Spleen (tissue), 11 donors: ENCODE measurements around the gene SYT13. TPM values are rescaled to one million over a fixed set of nuclear protein-coding genes. Genes with fewer than 3 reads are reported as not detected.
"Not testable (repeated sequence)": the region's sequence is repeated elsewhere in the genome, so short reads cannot be mapped to it uniquely, and the experiment has no call there.

ENCODE experiments used
- DNase-seq: peaks from one replicate; pipeline ENCODE4 v3.0.0-alpha.2; 2020
- H3K27ac ChIP-seq, 8 donors: fragments of 200-600 bp; sonication (generic) in 7 of 8; 1 replicate in 4 of 8; 2 replicates in 4 of 8; pipeline versions ENCODE4 v1.5.0 to v1.8.0; 2016 to 2021; ENCODE audit warnings: inconsistent platforms in 4 of 8, mild to moderate bottlenecking in 4 of 8, moderate library complexity in 1 of 8
- H3K27me3 ChIP-seq, 7 donors: fragments of 200-600 bp; sonication (generic) in 6 of 7; replicated peaks in 1 of 7; 1 replicate in 4 of 7; 2 replicates in 3 of 7; pipeline versions ENCODE4 v1.5.0 to v1.8.0; 2016 to 2021; ENCODE audit warnings: inconsistent platforms in 3 of 7, mild to moderate bottlenecking in 1 of 7
- H3K36me3 ChIP-seq, 6 donors: fragments of 200-600 bp; sonication (generic) in 5 of 6; 1 replicate in 4 of 6; 2 replicates in 2 of 6; pipeline versions ENCODE4 v1.5.0 to v1.8.0; 2016 to 2021; ENCODE audit warnings: inconsistent platforms in 2 of 6
- H3K4me1 ChIP-seq, 6 donors: fragments of 200-600 bp; sonication (generic) in 5 of 6; 1 replicate in 3 of 6; 2 replicates in 3 of 6; pipeline versions ENCODE4 v1.5.0 to v1.8.0; 2016 to 2021; ENCODE audit warnings: inconsistent platforms in 3 of 6
- H3K4me3 ChIP-seq, 8 donors: fragments of 200-600 bp; sonication (generic) in 7 of 8; 1 replicate in 4 of 8; 2 replicates in 4 of 8; pipeline versions ENCODE4 v1.5.0 to v1.8.0; 2016 to 2021; ENCODE audit warnings: inconsistent platforms in 4 of 8, mild to moderate bottlenecking in 4 of 8, moderate library complexity in 2 of 8
- H3K9me3 ChIP-seq, 8 donors: fragments of 200-600 bp; sonication (generic) in 7 of 8; 1 replicate in 4 of 8; 2 replicates in 4 of 8; pipeline versions ENCODE4 v1.5.0 to v1.8.0; 2016 to 2021; ENCODE audit warnings: inconsistent platforms in 4 of 8
- POLR2A ChIP-seq, 3 donors: fragments of 450-650 bp; IDR thresholded peaks; one replicate each; pipeline ENCODE4 v1.5.1; 2017; ENCODE audit warnings: antibody characterized with exemption in 3 of 3, mild to moderate bottlenecking in 1 of 3
- POLR2AphosphoS5 ChIP-seq, 3 donors: sonication (generic); formaldehyde crosslinking; IDR thresholded peaks; one replicate each; pipeline ENCODE4 v1.5.1; 2017; ENCODE audit warnings: antibody characterized with exemption in 3 of 3
- WGBS, 5 donors: extraction: QIAGEN DNeasy Blood & Tissue Kit in 3 of 5; methylation state at CpG; one replicate each; pipeline versions ENCODE4 v1.1.5 to v1.1.7; 2013 to 2018; 5-methylcytosine and 5-hydroxymethylcytosine counted together
- intact Hi-C: fragments of 100-400 bp; cut with DNase I; formaldehyde crosslinking; loops from one replicate; pipeline ENCODE4 v1.15.0; 2023; ENCODE audit warnings: low total_unique reads
- polyA plus RNA-seq, 3 donors: library from polyadenylated mRNA; stranded (reverse); fragments of 200-250 nt; gene quantifications; one replicate each; pipeline ENCODE4 v1.2.1, GENCODE V29; 2013
- total RNA-seq, 7 donors: library from RNA; depleted of rRNA in 3 of 7; stranded (reverse); fragments of >200 nt in 3 of 7; fragmentation: NEBNext Ultra II Directional in 4 of 7; extraction: Animal tissue kit (Norgen Biotek cat#: 25700) in 4 of 7; gene quantifications; one replicate each; pipeline versions ENCODE4 v1.1.0 to v1.2.1, GENCODE V29; 2016 to 2021
- TF ChIP-seq, protein P1 (sequence below), 11 experiments: fragments of 200-600 bp in 7 of 11; fragments of 450-650 bp in 4 of 11; sonication (generic) in 4 of 11; IDR thresholded peaks in 8 of 11; conservative IDR thresholded peaks in 3 of 11; 1 replicate in 7 of 11; 2 replicates in 4 of 11; pipeline versions ENCODE4 v1.4.0 to v1.8.0; 2016 to 2021; ENCODE audit warnings: antibody characterized with exemption in 11 of 11, inconsistent platforms in 4 of 11, mild to moderate bottlenecking in 1 of 11
- donor health status: healthy with polysubstance abuse.
- donor health status: DM: no; HTN: no; CAD: no; lungs with moderate emphysema.
- donor health status: DM: no; HTN: no; CAD: no.
- donor health status: Bipolar disorder and iron deficiency.
- donor health status: healthy.
- donor health status: DM: no; HTN: no; CAD: no.
- donor health status: DM: yes; HTN: yes; CAD: no.

SYT13 gene
- total and polyA plus RNA-seq, 10 donors = 0.02 to 0.64 (median 0.10) TPM; not detected in 2

DNA sequence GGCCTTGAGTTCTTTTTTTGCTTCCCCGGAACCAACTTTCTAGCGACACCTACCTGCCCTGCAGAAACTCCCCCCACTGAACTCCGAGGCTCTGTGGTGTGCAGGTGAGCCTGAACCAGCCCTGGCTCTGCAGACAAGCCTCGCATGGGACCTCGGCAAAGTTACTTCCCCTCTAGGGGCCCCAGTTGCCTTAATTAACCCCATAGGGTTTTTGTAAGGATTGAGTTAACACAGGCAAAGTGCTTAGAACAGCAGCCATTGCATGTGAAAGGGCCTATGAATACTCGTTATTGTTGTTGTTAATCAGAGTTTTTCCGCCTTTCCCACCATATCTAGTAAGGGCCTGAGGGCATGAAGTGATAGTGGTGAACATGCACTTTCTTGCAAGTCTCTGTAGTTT lies 12.6 kb upstream of the SYT13 start:
- DNase-seq = no peak

DNA sequence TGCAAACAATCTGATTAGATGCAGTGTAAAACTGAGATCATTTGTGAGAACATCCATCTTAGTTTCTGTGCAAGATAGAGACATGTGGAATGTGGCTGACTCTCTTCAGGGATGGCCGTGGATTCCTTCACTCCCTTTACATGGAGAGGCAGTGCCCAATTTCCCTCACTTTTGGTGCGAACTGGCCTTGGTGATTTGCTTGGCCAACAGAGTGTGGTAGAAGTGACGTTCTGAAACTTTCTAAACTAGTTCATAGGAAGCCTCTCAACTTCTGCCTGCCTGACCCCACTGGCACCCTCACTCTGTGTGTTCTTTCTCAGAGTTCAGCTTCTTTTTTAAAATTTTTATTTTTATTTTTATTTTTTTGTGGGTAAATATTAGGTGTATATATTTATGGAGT lies 9.9 kb upstream of the SYT13 start:
- Histone ChIP-seq H3K4me3 (no peak overlapping the region), H3K4me1 (no peaks in the 10 kb centered on the region), H3K36me3 (no peaks in the 10 kb centered on the region), H3K27ac (no peak overlapping the region), H3K9me3 (no peaks in the 10 kb centered on the region), H3K27me3 (peaks cover 0 to 19% (median 0%) of the 10 kb centered on the region in 7 donors)
- TF ChIP-seq POLR2A (IDR thresholded peaks at IDR 0.05) (no peak), POLR2AphosphoS5 (IDR thresholded peaks at IDR 0.05) (no peak)
- TF ChIP-seq, protein P1, sequence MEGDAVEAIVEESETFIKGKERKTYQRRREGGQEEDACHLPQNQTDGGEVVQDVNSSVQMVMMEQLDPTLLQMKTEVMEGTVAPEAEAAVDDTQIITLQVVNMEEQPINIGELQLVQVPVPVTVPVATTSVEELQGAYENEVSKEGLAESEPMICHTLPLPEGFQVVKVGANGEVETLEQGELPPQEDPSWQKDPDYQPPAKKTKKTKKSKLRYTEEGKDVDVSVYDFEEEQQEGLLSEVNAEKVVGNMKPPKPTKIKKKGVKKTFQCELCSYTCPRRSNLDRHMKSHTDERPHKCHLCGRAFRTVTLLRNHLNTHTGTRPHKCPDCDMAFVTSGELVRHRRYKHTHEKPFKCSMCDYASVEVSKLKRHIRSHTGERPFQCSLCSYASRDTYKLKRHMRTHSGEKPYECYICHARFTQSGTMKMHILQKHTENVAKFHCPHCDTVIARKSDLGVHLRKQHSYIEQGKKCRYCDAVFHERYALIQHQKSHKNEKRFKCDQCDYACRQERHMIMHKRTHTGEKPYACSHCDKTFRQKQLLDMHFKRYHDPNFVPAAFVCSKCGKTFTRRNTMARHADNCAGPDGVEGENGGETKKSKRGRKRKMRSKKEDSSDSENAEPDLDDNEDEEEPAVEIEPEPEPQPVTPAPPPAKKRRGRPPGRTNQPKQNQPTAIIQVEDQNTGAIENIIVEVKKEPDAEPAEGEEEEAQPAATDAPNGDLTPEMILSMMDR (IDR thresholded peaks at IDR 0.05 in 8 of 11, conservative IDR thresholded peaks at IDR 0.05 in 3 of 11) = no peak
- intact Hi-C loops = no loop called here
- 50 to 63% (median 59%) methylated on average over 3 of the region's 3 CpGs for WGBS, 5 donors
- no peak for DNase-seq

More for the DNA sequence above, 12.6 kb upstream of the SYT13 start:
- Histone ChIP-seq H3K4me1 (no peaks in the 10 kb centered on the region), H3K4me3 (no peak overlapping the region), H3K27me3 (peaks cover 0 to 5% (median 0%) of the 10 kb centered on the region in 7 donors), H3K9me3 (no peaks in the 10 kb centered on the region), H3K27ac (no peak overlapping the region), H3K36me3 (no peaks in the 10 kb centered on the region)
- TF ChIP-seq, protein P1 (IDR thresholded peaks at IDR 0.05 in 8 of 11, conservative IDR thresholded peaks at IDR 0.05 in 3 of 11) = no peak
- TF ChIP-seq POLR2A (IDR thresholded peaks at IDR 0.05) (no peak), POLR2AphosphoS5 (IDR thresholded peaks at IDR 0.05) (no peak)
- 44 to 51% (median 49%) methylated on average over 7 of the region's 7 CpGs for WGBS, 5 donors
- intact Hi-C loops = no loop called here

DNA sequence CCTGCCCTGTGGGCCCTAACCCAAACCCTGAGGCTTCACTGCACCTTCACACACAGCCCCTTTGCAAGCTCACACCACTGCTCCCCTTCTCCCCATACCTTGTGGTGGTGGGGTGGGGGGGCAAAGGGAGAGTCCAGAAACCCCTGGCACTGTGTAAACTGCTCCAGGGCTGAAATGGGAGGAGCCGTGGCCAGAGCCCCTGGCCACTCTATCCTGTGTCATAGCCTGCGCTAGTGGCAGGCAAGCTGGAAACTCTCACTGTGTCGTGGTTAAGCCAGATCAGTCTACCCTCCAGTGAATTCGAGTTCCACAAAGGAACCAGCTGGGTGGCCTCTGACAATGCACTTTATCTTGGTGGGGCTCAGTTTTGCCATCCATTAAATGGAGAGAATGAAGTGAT lies 8.4 kb upstream of the SYT13 start:
- TF ChIP-seq, protein P1 (IDR thresholded peaks at IDR 0.05 in 8 of 11, conservative IDR thresholded peaks at IDR 0.05 in 3 of 11) = no peak
- TF ChIP-seq POLR2AphosphoS5 (IDR thresholded peaks at IDR 0.05) = no peak
- TF ChIP-seq POLR2A (IDR thresholded peaks at IDR 0.05) = no peak
- Histone ChIP-seq H3K27ac (no peak overlapping the region), H3K36me3 (no peaks in the 10 kb centered on the region), H3K4me1 (no peaks in the 10 kb centered on the region), H3K27me3 (peaks cover 0 to 34% (median 2%) of the 10 kb centered on the region in 7 donors), H3K4me3 (no peak overlapping the region), H3K9me3 (no peaks in the 10 kb centered on the region)
- no peak for DNase-seq
- WGBS, 5 donors = 65 to 72% (median 66%) methylated on average over 4 of the region's 4 CpGs
- intact Hi-C loops = loop anchor here (2.0 kb wide), 1 partner anchor 184 kb away; no protein-coding TSS in a partner anchor

DNA sequence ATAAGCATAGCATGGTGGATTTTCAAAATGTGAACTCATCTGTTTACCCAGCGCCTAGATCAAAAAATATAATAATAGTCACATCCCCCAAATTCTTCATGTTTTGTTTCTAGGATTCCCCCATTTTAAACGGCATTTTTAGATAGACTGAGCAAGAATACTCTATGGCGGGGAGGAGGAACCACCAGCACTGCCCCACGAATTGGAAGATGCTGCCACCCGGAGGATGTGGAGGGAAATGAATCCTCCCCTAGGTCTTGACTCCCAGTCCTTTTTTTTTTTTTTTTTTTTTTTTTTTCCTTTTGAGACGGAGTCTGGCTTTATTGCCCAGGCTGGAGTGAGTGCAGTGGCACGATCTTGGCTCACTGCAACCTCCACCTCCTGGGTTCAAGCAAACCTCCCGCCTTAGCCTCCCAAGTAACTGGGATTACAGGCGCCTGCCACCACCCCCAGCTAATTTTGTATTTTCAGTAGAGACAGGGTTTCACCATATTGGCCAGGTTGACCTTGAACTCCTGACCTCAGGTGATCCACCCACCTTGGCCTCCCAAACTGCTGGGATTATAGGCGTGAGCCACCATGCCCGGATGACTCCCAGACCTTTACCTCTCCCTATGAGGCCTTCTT lies 7.5 kb upstream of the SYT13 start:
- TF ChIP-seq, protein P1 (IDR thresholded peaks at IDR 0.05 in 8 of 11, conservative IDR thresholded peaks at IDR 0.05 in 3 of 11) = peak in 10 of 11 experiments; percentile 39 to 68 (median 52)
- not testable (repeated sequence) for H3K4me3 ChIP-seq, H3K4me1 ChIP-seq, H3K27ac ChIP-seq, DNase-seq, H3K36me3 ChIP-seq, H3K9me3 ChIP-seq
- intact Hi-C loops = loop anchor here (2.0 kb wide), 1 partner anchor 183 kb away; no protein-coding TSS in a partner anchor
- WGBS, 5 donors = 24 to 34% (median 27%) methylated on average over 10 to 11 of the region's 11 CpGs
- H3K27me3 ChIP-seq = peaks cover 0 to 38% (median 5%) of the 10 kb centered on the region in 7 donors
